ENCODE results near the gene CPT1C.

The CPT1C gene

DNA sequence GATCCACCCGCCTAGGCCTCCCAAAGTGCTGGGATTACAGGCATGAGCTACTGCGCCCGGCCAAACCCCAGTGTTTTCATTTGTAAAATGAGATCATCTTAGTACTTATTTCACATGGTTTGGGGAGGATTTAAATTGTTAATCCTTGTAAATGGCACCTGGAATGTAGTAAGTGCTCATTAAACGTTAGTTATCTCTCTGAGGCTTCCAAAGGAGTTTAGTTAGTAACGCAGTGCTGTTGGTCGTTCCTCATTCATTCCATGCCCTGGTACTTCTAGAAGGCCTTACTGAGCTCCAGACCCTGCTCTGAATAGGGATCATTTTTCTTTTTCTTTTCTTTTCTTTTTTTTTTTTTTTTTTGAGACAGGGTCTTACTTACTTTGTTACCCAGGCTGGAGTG is 5.2 kb downstream of the CPT1C start:
- TF ChIP-seq PAX5 (IDR thresholded peaks at IDR 0.05; ENCODE audit: insufficient read depth, low read length, severe bottlenecking) (no peak), POLR2A (IDR thresholded peaks at IDR 0.05; ENCODE audit: low read depth, low read length) (no peak), POLR2AphosphoS5 (IDR thresholded peaks at IDR 0.05; ENCODE audit: low read depth, low read length) (no peak), SPI1 (IDR thresholded peaks at IDR 0.05; ENCODE audit: low read depth, low read length) (no peak), TAF1 (IDR thresholded peaks at IDR 0.05; ENCODE audit: low read depth, low read length) (no peak), POU2F2 (IDR thresholded peaks at IDR 0.05; ENCODE audit: low read depth, low read length) (no peak)
- no peak for FAIRE-seq
- DNase-seq (ENCODE audit: insufficient read length, low spot score) = no peak

GRCh38 chr19:49696865-49697264 is 5.9 kb downstream of the CPT1C start:
- TF ChIP-seq POU2F2 (IDR thresholded peaks at IDR 0.05; ENCODE audit: low read depth, low read length) = no peak
- TF ChIP-seq SPI1 (IDR thresholded peaks at IDR 0.05; ENCODE audit: low read depth, low read length) = no peak
- no peak for TF ChIP-seq POLR2AphosphoS5 (IDR thresholded peaks at IDR 0.05; ENCODE audit: low read depth, low read length)
- TF ChIP-seq PAX5 (IDR thresholded peaks at IDR 0.05; ENCODE audit: insufficient read depth, low read length, severe bottlenecking) = no peak
- no peak for TF ChIP-seq TAF1 (IDR thresholded peaks at IDR 0.05; ENCODE audit: low read depth, low read length)
- TF ChIP-seq POLR2A (IDR thresholded peaks at IDR 0.05; ENCODE audit: low read depth, low read length) = no peak
- DNase-seq (ENCODE audit: insufficient read length, low spot score) (no peak), FAIRE-seq (no peak)

DNA sequence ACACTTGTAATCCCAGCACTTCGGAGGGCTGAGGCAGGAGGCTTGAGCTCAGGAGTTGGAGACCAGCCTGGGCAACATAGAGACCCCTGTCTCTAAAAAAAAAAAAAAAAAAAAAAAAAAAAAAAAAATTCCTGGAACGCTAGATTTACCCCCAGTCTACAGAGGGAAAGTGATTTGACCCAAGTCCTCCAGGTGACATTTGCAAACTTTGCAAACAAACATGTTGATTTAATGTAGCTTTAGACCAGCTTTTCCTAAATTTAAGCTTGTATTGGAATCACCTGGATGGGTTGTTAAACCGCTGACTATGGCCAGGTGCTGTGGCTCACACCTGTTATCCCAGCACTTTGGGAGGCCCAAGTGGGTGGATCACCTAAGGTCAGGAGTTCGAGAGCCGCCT is 8.4 kb downstream of the CPT1C start:
- FAIRE-seq (no peak), DNase-seq (ENCODE audit: insufficient read length, low spot score) (no peak)
- TF ChIP-seq POU2F2 (IDR thresholded peaks at IDR 0.05; ENCODE audit: low read depth, low read length) (no peak), PAX5 (IDR thresholded peaks at IDR 0.05; ENCODE audit: insufficient read depth, low read length, severe bottlenecking) (no peak), POLR2A (IDR thresholded peaks at IDR 0.05; ENCODE audit: low read depth, low read length) (no peak)

GRCh38 chr19:49700563-49700962 is 9.6 kb downstream of the CPT1C start:
- DNase-seq (ENCODE audit: insufficient read length, low spot score) = no peak
- no peak for FAIRE-seq
- TF ChIP-seq PAX5 (IDR thresholded peaks at IDR 0.05; ENCODE audit: insufficient read depth, low read length, severe bottlenecking) (no peak), POLR2AphosphoS5 (IDR thresholded peaks at IDR 0.05; ENCODE audit: low read depth, low read length) (no peak), POLR2A (IDR thresholded peaks at IDR 0.05; ENCODE audit: low read depth, low read length) (no peak), TAF1 (IDR thresholded peaks at IDR 0.05; ENCODE audit: low read depth, low read length) (no peak), POU2F2 (IDR thresholded peaks at IDR 0.05; ENCODE audit: low read depth, low read length) (no peak), SPI1 (IDR thresholded peaks at IDR 0.05; ENCODE audit: low read depth, low read length) (no peak)

- FAIRE-seq = no peak
- DNase-seq (ENCODE audit: insufficient read length, low spot score) = no peak
- TF ChIP-seq POLR2AphosphoS5 (IDR thresholded peaks at IDR 0.05; ENCODE audit: low read depth, low read length) (no peak), POU2F2 (IDR thresholded peaks at IDR 0.05; ENCODE audit: low read depth, low read length) (no peak), POLR2A (IDR thresholded peaks at IDR 0.05; ENCODE audit: low read depth, low read length) (no peak), SPI1 (IDR thresholded peaks at IDR 0.05; ENCODE audit: low read depth, low read length) (no peak), PAX5 (IDR thresholded peaks at IDR 0.05; ENCODE audit: insufficient read depth, low read length, severe bottlenecking) (no peak), TAF1 (IDR thresholded peaks at IDR 0.05; ENCODE audit: low read depth, low read length) (no peak)
Measured at GRCh38 chr19:49701271-49701786, 10.4 kb downstream of the CPT1C start.

GRCh38 chr19:49704888-49705642 is 14.1 kb downstream of the CPT1C start:
- DNase-seq (ENCODE audit: insufficient read length, low spot score) (no peak), FAIRE-seq (no peak)
- no peak for TF ChIP-seq TAF1 (IDR thresholded peaks at IDR 0.05; ENCODE audit: low read depth, low read length)
- no peak for TF ChIP-seq SPI1 (IDR thresholded peaks at IDR 0.05; ENCODE audit: low read depth, low read length)
- TF ChIP-seq POLR2A (IDR thresholded peaks at IDR 0.05; ENCODE audit: low read depth, low read length) = no peak
- no peak for TF ChIP-seq POLR2AphosphoS5 (IDR thresholded peaks at IDR 0.05; ENCODE audit: low read depth, low read length)
- no peak for TF ChIP-seq PAX5 (IDR thresholded peaks at IDR 0.05; ENCODE audit: insufficient read depth, low read length, severe bottlenecking)
- TF ChIP-seq POU2F2 (IDR thresholded peaks at IDR 0.05; ENCODE audit: low read depth, low read length) = no peak

DNA sequence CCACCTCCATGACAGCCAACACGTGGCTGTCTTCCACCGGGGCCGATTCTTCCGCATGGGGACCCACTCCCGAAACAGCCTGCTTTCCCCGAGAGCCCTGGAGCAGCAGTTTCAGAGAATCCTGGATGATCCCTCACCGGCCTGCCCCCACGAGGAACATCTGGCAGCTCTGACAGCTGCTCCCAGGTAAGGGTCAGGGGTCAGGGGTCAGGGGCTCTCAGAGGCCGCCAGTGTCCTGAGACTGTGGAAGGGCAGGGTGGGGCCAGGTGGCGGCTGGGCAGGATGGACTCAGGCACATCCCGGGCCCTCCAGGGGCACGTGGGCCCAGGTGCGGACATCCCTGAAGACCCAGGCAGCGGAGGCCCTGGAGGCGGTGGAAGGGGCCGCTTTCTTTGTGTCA is 15.0 kb downstream of the CPT1C start:
- FAIRE-seq = no peak
- no peak for TF ChIP-seq TAF1 (IDR thresholded peaks at IDR 0.05; ENCODE audit: low read depth, low read length)
- no peak for TF ChIP-seq PAX5 (IDR thresholded peaks at IDR 0.05; ENCODE audit: insufficient read depth, low read length, severe bottlenecking)
- no peak for TF ChIP-seq SPI1 (IDR thresholded peaks at IDR 0.05; ENCODE audit: low read depth, low read length)
- TF ChIP-seq POLR2AphosphoS5 (IDR thresholded peaks at IDR 0.05; ENCODE audit: low read depth, low read length) = no peak
- no peak for TF ChIP-seq POLR2A (IDR thresholded peaks at IDR 0.05; ENCODE audit: low read depth, low read length)
- TF ChIP-seq POU2F2 (IDR thresholded peaks at IDR 0.05; ENCODE audit: low read depth, low read length) = no peak
- DNase-seq (ENCODE audit: insufficient read length, low spot score) = no peak

GRCh38 chr19:49710372-49710951 is 19.5 kb downstream of the CPT1C start:
- no peak for DNase-seq (ENCODE audit: insufficient read length, low spot score)
- TF ChIP-seq SPI1 (IDR thresholded peaks at IDR 0.05; ENCODE audit: low read depth, low read length) = no peak
- no peak for TF ChIP-seq POLR2A (IDR thresholded peaks at IDR 0.05; ENCODE audit: low read depth, low read length)
- TF ChIP-seq POLR2AphosphoS5 (IDR thresholded peaks at IDR 0.05; ENCODE audit: low read depth, low read length) = no peak
- TF ChIP-seq PAX5 (IDR thresholded peaks at IDR 0.05; ENCODE audit: insufficient read depth, low read length, severe bottlenecking) = no peak
- no peak for TF ChIP-seq TAF1 (IDR thresholded peaks at IDR 0.05; ENCODE audit: low read depth, low read length)
- TF ChIP-seq POU2F2 (IDR thresholded peaks at IDR 0.05; ENCODE audit: low read depth, low read length) = no peak
- FAIRE-seq = no peak

DNA sequence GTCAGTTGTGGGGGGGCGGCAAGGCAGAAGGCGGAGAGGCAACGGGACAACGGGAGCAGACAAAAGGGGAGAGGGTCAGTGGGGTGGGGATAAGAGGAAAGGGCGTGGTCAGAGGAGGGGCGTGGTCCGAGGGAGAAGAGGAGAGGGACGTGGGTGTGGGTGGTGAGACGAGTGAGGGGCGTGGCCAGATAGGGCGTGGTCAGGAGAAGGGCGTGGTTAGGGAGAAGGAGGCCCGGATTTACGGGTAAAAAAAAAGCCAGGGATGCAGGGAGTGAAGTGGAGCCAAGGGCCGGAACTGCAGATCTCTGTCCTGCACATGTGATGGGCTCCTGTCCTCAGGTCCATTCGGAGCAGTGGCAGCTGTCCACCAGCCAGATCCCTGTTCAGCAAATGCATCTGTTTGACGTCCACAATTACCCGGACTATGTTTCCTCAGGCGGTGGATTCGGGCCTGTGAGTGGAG is 21.5 kb downstream of the CPT1C start:
- FAIRE-seq (no peak), DNase-seq (ENCODE audit: insufficient read length, low spot score) (no peak)
- TF ChIP-seq PAX5 (IDR thresholded peaks at IDR 0.05; ENCODE audit: insufficient read depth, low read length, severe bottlenecking) (no peak), POLR2A (IDR thresholded peaks at IDR 0.05; ENCODE audit: low read depth, low read length) (no peak), TAF1 (IDR thresholded peaks at IDR 0.05; ENCODE audit: low read depth, low read length) (no peak)
